Left cardiac atrium (tissue), 4 donors: ENCODE measurements around the gene BATF3. TPM values are rescaled to one million over a fixed set of nuclear protein-coding genes. Genes with fewer than 3 reads are reported as not detected.
"Not testable (repeated sequence)": the region's sequence is repeated elsewhere in the genome, so short reads cannot be mapped to it uniquely, and the experiment has no call there.

Experiments
- ATAC-seq, 2 donors: fragments of 200-7000 bp; cut with Tn5 transposase; one replicate each; pipeline ENCODE4 v1.9.1; 2020; ENCODE audit warnings: mild to moderate bottlenecking in 2 of 2, moderate library complexity in 2 of 2
- DNase-seq: peaks from one replicate; pipeline ENCODE4 v3.0.0-alpha.2; 2020
- intact Hi-C, 2 donors: fragments of 100-400 bp; cut with DNase I; formaldehyde crosslinking; loops; one replicate each; pipeline versions ENCODE4 v1.14.1 to v1.15.1; 2022 to 2023
- total RNA-seq, 2 donors: library from RNA; stranded (reverse); fragmentation: NEBNext Ultra II Directional; extraction: Animal tissue kit (Norgen Biotek cat#: 25700); gene quantifications; one replicate each; pipeline ENCODE4 v1.2.1, GENCODE V29; 2021
- donor health status: DM: no; HTN: yes; CAD: no.
- donor health status: DM: no; HTN: yes; CAD: no; lungs with severe emphysema.
- donor health status: DM: yes; HTN: yes; CAD: no.
- donor health status: Dilated cardiomyopathy.

Gene BATF3
- total RNA-seq, 2 donors from 2014 or later, result 3.9 to 8.1 TPM

DNA sequence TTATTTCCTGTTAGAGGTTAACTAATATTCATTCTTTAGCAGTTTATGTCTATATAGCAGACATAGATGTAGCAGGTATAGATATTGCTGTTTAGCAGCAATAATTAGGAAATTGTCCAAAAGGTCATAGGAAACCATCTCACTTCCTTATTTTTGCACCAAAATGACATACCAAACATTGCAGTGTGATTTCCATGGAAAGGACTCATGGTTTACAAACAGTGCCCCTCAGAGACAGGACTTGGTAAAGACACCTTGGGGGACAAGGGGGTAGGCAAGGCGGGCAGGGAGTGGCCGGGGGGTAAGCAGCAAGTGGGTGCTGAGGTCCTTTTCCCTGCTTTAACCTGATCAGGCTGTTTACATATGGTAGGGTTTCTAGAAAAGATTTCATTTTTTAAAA is 30.5 kb downstream of the BATF3 start:
- ATAC-seq (no peak), DNase-seq (no peak)
- intact Hi-C loops, result loop anchor here in 1 of 2 donors (10.0 kb wide), 1 partner anchor 116 kb away; no protein-coding TSS in a partner anchor

DNA sequence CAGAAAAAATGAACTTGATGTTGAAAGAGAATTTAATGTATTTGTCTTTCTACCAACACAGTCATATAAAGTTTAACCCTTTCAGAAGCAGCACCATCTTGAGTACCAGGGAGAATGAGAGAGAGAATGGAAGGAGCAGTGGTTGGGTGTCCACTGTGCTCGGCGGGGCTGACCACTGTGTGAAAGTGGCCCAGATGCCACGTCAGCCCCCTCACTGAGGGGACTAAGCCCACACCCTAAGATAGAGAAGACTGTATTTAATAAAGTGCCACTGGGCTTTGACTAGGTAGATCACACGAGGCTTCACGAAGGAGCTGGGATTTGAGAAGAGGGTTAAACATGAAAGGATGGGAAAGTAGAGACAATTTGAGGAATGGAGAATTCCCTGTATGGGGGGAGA is 31.2 kb downstream of the BATF3 start:
- intact Hi-C loops, result loop anchor here in 1 of 2 donors (10.0 kb wide), 1 partner anchor 116 kb away; no protein-coding TSS in a partner anchor
- ATAC-seq, result no peak
- DNase-seq, result no peak

DNA sequence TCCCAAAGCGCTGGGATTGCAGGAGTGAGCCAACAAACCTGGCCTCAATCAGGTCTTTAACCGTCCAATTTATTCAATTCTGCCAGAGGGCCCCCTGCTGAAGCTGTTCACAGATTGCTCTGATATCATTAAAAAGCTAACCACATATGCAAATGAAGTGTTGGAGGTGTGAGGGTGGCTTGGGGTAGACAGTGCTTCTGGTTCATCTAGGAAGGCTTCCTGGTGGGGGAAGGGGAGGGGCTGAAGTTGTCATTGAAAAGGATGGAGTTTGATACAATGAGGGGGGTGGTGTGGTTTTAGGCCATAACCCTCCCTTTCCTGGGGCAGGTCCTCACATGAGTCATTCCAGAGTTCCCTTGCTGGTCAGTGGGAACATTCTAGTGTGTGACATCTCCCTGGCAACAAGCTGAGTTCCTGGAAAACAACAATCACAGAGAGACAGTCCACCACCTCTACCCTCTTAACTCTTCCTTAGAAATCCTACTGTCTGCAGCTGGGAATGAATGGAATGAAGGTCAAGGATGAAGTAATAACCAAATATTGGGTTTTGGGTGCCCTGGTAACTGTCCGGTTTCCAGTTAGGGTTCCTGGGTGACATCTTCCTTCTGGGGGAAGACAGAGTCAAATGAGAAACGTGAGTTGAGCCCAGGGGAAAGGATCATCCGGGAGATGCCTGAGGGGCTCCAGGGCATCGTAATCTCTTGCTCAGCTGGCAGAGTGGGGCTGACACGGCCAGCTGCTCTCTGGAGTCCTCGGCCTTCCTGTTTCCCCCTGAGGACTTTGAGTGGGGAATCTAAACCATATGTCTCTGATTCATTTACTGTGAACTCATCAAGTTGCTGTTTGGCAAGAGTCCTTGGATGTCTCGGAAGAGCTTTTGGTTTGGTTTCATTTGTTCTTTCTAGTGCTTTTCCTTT is 32.2 kb downstream of the BATF3 start:
- DNase-seq (peak; percentile 53), ATAC-seq (peak; percentile 20 to 64)
- intact Hi-C loops, result loop anchor here in 1 of 2 donors (10.0 kb wide), 1 partner anchor 117 kb away; no protein-coding TSS in a partner anchor

DNA sequence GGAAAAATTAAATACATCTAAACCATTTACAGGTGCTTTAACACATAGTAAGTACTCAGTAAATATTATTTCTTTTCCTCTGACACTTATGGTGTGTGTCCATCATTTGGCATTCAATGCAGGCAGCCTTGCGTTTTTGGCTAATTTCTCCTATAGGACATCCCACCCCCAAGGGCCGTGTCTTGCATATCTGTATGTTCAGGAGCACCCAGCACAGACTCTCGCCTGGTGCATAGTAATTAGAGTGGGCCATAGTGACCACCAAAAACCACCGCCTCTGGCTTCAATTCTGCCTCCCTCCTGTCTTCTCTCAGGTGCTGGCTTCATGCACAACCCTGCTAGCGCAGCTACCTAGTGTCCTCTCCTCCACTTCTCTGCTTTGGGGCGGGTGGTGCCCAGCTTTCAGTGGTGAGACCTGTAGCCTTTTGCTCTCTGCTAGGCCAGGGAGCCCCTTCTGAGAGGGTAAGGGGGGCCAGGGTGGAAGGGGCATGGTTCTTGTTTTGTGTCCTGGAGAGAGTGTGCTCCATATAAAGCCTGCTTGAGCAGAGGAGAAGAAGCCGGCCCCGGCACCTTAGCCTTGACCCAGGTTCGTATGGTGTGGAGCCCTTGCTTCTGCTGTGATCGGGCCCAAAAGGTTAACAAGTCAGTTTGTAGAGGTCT is 33.4 kb downstream of the BATF3 start:
- DNase-seq (no peak), ATAC-seq (no peak)
- intact Hi-C loops, result loop anchor here in 1 of 2 donors (10.0 kb wide), 1 partner anchor 119 kb away; no protein-coding TSS in a partner anchor

DNA sequence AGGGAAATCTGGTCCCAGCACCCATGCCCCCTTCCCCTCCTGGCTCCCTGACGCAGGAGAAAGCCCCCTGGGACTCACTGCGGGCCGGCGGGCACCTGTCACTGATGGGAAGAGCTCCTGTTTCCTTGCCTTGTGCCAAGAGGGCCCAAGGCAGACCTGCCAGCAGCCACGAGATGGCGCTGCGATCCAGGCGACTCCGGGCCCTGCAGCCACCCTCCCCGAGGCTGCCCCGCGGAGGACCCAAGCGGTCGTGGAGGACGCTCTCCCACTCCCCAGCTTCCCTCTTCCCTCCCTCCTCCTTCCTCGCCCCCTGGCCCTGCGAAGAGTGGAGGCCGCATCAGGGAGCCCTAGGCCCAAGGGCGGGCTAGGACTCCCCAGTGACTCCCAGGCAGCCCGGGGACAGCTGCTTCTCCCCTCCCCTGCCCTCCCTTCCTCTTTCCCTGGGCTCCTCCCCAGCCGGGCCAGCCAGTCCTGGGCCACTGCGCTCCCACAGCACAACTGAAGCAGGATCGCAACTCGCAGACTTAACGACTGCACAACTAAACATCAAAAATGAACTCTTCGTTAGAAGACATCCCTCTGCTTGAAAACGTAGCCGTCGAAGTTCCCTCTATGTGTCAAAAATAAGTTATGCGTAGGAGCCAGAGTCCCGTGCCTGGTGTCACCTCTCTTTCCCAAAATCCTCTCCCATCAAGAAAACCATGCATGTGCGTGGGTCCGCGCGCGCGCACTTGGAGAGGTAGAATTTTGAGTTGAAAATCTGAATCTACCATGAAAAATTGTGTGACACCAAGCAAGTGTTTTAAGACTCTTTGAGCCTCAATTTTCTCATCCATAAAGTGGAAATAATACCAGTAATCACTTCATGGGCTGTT is 34.2 kb downstream of the BATF3 start:
- intact Hi-C loops, result loop anchor here (2.0 to 10.0 kb wide), 2 partner anchors 117 to 119 kb away; no protein-coding TSS in a partner anchor
- DNase-seq, result peak; percentile 87
- ATAC-seq, result peak; percentile 96 to 98

DNA sequence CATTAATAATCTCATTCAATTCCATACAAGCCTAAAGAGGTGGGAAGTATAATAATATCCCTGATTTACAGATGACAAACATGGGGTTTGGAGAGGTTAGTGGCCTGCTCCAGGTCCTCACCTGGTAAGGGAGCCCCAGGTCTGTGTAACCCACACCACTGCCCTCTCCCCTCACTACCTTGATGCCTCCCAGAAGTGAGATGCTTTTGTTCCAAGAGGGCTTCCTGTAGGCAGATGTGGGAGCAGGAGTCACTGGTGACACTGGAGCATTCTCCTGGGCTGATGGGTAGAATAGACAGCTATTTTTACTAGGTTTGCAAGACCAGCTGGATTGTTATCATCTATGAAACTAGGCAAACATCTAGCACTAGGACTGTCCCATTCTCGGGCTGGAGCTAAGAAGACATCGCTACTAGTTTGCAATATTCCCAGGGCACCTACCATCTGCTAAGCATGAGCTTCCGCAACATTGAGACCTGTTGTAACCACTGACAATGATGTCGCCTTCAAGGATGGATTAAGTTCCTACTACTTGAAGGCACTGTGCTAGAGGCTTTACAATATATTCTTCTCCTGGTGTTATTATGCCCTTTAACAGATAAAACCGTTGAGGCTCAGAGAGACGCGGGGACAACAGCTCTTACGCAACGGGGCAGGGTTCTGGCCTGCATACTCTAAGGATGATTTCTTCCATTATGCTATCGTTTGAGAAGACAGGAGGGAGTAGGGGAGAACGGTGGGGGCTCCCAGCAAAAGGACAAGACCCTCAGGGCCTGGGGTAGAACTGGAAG is 35.0 kb downstream of the BATF3 start:
- DNase-seq, result no peak
- no peak for ATAC-seq
- intact Hi-C loops, result loop anchor here (2.0 to 10.0 kb wide), 2 partner anchors 118 to 120 kb away; no protein-coding TSS in a partner anchor

DNA sequence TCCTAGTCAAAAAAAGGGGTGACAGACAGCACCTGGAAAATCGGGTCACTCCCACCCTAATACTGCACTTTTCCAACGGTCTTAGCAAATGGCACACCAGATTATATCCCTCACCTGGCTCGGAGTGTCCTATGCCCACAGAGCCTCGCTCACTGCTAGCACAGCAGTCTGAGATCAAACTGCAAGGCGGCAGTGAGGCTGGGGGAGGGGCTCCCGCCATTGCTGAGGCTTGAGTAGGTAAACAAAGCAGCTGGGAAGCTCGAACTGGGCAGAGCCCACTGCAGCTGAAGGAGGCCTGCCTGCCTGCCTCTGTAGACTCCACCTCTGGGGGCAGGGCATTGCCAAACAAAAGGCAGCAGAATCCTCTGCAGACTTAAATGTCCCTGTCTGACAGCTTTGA is 41.4 kb downstream of the BATF3 start:
- ATAC-seq, intact Hi-C loops, DNase-seq: not testable (repeated sequence)

DNA sequence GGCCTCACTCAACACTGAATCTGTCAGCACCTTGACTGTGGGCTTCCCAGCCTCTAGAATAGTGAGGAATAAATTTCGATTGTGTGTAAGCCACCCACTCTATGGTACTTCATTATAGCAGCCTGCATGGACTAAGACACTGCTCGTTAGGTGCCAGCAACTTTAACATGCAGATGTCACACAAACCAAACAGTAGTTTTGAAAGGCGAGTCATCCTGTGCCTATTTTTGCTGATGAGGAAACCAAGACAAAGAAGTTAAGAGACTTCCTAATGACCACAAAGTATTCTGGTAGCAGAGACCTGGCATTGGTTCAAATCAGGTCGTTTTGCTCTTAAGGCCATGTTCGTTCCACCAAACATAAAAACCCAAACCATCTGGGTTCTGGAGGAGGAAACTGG is 42.9 kb downstream of the BATF3 start:
- no peak for DNase-seq
- no peak for ATAC-seq
- intact Hi-C loops, result no loop called here

DNA sequence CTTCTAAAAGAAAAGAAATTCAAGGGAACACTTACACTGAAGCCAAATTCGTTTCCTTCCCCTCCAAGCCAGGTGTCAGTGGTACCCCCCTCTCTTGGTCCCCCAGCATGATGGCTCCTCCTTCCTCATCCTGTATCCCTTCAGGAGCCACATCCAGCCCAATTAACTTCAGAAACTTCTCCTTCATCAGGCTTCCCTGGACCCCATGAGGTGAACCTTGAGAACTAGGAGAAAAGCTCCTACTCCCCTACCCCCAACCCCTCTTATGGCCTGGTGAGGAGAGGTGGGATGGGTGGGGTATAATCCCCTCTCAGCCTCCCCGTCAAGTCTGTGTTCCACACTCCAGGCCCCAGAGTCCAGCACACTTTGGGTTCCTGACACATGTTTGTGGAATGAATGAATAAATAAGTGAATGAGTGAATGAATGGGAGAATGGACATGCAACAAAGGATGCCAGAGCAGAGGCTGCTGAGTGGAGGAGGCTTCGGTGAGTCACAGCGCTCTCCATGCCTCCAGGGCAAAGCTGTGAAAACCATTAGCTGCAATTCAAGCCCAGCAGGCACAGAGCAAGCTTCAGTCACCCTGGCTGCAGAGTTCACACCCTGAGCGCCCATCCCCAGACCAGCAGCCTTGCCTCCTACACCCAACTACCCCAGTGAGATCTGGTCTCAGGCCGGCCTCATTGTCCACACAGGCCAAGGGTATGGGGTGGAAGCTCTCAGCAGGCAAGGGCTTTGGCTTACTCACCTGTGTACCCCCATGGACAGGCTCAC is 43.8 kb downstream of the BATF3 start:
- no peak for ATAC-seq
- intact Hi-C loops, result no loop called here
- DNase-seq, result no peak

DNA sequence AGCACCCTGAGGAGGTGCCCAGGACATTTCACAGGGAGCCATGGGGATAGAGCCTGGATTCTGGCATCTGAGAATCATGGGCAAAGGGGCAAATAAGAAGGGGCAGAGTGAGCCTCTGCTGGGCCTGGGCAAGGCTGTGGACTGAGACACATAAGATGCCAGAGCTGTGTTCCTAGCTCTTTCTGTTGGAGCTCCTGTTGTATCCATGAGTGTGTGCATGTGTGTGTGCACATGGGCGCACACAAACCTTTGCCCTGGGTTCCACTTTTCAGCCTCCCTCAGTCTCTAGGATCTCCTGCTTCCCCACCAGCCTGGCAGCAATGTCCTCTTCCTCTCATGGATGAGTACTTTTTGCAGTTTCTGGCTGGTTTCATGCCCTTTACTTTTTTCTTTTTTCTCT is 47.0 kb downstream of the BATF3 start:
- DNase-seq (no peak), ATAC-seq (no peak)
- intact Hi-C loops, result no loop called here

DNA sequence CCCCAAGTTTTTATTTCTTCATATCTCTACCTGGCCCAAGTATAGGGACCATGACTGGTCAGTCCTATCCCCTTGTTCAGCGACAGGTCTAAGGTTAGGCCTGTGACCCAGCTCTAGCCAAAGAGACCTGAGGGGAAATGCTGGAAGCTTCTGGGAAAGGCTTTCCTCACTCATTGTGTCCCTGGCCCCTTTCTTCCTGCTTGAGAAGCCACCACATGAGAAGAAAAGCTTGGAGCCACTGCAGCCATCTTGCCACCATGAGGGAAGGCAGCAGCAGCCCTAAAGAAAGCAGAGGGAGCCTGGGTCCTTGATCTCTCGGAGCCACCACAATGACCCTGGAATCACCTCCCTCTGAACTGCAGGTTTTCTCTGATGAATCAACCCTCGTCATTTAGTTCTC is 47.7 kb downstream of the BATF3 start:
- ATAC-seq (no peak), DNase-seq (no peak)
- intact Hi-C loops, result no loop called here

DNA sequence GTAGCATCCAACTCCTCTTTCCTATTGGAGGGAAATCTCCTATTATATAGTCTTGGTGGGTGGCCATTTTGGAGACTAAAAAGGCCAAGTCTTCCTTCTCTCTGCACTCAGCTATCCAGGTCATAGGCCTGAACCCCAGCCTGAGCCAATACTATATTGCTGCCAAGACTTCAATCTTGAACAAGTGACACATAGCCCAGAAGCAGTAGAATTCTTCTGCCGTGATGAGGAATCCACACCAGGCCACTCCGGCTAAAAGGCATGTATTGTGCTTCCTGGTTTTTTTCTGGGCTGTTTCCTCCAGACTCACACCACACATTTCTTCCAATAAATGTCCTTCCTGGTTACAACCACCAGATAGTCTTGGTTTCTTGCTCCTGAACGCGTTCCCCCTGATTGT is 48.1 kb downstream of the BATF3 start:
- ATAC-seq, result peak; percentile 42 to 84
- intact Hi-C loops, result no loop called here
- DNase-seq, result no peak

DNA sequence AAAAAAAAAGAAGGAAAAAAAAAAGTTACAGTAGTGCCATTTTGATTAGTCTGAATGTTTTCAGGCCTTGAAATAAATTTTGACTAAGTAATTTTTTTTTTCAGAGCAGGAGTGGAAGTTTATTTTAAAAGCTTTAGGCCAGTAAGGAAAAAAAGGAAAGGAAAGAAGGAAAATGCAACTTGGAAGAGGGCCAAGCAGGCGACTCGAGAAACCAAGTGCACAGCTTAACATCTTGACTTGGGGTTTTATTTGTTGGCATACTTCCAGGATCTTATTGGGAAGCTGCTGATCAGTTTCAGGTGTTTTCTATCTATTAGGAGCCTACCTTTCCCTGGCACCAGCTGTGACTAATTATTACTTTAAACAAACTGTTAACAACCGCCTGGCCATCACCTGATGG is 49.4 kb downstream of the BATF3 start:
- intact Hi-C loops, result no loop called here
- DNase-seq (no peak), ATAC-seq (no peak)

DNA sequence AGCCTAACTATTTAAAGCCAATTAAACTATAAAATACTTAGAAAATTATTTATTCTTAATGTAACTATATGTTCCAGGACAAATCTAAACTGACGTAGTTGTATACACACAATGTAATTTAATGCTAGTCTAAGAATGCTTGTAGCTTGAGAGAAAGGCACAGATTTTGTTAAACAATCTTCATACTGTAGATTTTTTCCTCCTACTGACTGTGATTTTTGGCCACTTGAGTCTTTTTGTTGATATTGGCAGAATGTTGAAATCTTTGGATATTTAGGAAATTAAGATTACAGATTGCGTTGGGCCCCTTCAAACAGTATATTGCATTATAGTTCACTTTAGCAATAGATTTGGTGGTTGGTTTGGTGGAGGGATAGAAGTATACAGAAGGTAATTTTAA is 50.6 kb downstream of the BATF3 start:
- DNase-seq, result no peak
- ATAC-seq, result no peak
- intact Hi-C loops, result no loop called here

DNA sequence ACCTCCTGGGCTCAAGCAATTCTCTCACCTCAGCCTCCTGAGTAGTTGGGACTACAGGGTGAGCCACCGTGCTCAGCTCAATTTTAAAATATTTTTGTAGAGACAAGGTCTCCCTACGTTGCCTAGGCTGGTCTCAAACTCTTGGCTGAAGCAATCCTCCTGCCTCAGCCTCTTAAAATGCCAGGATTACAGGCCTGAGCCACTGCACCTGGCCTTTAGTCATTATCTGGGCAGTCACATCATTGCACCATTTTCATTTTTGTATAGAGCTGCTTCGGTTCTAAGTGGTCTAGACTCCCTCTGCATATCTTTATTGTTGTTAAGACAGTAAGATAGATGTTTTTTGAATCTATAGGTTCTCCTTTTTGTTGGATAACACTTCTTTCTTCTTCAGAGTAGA is 51.2 kb downstream of the BATF3 start:
- intact Hi-C loops, result no loop called here
- ATAC-seq (no peak), DNase-seq (no peak)

DNA sequence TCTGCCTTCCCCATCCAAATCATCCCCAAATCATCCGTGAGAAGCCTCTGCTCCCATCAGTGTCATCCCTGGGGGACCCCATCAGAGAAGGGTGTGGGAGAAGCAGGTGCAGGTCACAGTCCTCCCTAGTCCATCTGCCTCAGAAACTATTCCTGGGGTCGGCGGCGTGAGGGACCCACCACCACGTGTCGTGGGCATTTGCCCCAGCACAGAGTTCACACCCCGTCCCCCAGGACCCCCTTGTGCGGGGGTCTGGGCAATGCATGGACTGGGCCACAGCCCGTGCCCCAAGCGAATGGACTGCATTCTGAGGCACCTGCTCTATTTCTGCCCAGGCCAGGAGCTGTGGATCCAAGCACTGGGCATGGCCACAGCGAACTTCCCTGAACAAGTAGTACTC is 52.6 kb downstream of the BATF3 start:
- intact Hi-C loops, result no loop called here
- ATAC-seq (no peak), DNase-seq (no peak)

DNA sequence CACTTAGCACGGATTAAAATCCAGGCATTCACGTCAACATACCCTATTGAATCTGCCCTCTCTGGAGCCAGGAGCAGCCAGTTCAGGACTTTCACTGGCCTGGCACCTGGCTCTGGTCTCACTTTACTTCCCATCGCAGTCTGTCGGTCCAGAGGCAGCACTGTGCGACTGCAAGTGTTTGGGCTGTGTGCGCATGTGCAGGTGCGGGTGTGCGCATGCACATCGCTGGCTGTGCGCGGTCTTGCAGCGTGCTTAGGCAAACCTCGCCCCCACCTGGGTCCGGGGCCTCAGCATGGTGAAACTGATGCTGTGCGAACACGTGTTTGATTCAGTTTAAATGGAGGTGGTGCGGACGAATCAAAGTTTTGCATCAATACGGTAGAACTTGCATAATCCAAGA is 53.1 kb downstream of the BATF3 start:
- no peak for DNase-seq
- intact Hi-C loops, result no loop called here
- ATAC-seq, result no peak
